ENCODE results near the gene SPATC1L.
"Not testable (repeated sequence)": the region's sequence is repeated elsewhere in the genome, so short reads cannot be mapped to it uniquely, and the experiment has no call there.

Gene SPATC1L

DNA sequence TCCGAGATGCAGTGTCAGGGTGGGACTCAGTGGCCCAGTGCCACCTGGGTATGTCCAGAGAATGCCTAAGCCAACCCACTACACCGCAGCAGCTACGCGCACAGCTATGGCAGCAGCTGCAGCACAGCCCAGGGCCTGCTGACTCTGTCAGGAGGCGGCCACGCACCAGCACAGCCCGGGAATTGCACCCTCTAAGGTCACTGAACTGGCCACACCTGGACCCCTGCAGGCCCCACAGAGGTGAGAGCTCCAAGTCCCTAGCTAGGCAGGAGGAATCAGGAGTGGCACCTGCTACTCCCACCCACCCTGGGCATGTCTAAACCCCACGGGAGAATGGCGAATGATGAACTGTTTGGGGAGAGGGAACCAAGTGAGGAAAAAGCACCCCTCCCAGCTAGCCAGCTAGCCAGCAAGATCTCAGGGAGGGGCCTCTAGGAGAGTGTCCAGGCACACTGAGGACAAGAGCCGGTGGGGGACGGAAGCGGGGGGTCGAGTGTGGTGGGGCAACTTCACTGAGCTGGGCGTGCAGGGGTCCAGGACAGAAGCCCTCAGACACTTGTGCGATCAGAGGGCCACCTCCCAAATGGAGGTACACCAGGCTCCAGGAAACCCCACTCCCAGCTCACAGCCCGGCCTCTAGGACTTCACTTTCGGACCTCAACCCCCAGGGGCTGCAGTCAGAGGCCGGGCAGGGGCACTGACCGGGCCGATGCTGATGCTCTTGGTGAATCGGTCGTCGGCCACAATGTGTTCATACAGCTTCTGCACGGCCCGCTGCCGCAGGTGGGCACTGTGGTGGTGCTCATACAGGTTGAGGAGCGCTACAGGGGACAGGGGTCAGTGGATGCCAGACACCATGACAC, 30.4 kb upstream of the SPATC1L start:
- no peak for FAIRE-seq

DNA sequence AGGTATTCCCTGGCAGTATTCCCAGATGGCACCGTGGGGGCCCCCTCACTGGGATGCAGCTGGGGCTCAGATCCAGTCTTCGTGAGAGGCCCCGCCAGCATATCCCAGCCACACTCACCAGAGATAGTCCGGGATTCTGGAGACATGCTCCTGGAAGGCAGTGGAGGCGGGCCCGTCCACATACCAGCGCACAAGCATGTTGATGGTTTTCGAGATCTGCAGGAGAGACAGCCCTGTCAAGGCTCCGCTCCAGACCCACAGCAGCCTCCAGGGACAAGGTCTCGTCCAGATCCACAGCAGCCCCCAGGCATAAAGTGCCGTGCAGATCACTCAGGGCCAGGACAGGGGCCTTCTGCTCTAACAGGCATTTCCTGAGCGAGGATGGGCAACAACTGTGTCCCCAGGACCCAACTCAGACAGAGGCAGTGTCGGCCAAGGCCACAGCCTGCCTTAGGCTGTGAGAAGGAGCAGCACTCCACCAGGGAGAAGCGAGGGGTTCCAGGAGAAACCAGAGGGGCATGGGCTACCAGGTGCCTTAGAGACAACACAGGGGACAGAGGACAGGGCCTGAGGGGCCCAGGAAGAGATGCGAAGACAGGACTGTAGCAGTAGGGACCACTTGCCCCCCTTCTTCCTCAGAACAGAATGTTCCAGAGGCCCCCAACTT, 29.5 kb upstream of the SPATC1L start:
- FAIRE-seq: no peak

DNA sequence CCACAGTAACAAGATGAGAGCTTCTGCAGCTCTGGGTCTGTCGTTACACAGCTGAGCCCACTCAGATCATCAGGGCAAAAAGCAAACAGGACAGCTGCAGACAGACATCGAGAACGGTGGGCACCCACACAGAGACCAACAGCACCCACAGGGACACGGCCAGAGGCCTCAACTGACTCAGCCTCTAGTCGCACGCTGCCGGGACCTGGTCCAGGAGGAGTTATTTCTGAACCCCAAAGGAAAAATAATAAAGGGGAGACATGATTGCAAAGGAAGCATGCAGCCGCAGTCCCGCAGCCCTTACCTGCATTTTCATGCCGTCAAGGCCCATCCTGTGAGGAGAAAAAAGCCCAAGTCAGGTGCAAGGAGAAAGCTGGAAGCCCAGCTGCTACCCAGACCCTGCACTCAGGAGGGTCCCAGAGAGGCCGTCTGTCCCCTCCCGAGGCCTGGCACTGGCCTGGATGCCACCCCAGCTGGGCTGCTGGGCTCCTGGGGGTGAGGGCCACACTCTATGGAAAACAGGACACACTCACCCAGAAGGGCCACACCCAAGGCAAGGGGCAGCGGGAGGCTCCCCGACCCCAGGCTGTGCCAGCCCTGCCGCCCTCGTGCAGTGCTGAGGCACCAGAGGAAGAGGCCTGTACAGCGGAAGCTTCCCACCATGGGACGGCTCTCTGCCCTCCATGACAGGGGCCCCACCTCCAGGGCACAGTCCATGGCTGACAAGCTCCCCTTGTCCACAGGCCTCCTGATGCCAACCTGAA, 28.6 kb upstream of the SPATC1L start:
- no peak for FAIRE-seq

DNA sequence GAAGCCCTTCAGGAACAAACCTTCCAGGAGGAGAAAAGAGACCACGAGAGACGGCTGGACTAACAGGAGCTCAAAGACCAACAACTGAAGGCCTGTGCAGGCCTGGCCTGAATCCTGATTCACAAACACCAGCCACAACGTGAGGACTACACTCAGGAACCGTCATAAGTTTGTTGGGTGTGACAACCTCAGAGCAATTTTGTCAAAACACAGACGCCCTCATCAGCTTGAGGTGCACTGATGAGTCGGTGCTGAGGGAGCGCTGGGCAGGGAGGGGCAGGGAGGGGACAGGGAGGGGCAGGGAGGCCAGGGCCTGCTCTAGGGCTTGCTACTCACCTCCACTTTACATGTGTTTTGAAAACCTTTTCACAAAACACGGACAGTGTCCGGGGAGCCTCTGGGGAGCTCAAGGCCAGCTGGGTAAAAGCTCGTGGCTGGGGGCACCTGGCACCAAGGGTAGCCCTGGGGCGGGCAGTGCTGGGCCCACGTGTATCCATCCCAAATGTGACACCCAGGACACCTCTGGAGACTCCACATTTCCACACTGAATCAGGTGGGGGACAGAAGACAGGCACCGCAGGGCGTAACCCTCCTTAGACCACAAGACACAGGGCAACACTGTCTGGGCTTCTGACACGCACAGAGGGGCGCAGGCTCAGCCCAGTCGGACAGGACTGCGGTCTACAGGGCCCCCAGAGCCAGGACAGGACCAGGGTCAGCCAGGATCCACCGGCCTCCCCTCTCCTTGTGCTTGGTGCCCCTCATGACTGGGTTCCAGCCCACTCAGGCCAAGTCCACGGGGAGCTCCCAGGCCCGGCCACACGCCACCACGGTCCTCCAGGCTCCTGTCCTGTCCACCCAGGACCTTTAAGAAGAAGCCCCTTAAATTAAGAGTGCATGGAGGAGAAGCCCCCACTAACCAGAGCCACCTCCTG, 27.8 kb upstream of the SPATC1L start:
- FAIRE-seq: no peak

DNA sequence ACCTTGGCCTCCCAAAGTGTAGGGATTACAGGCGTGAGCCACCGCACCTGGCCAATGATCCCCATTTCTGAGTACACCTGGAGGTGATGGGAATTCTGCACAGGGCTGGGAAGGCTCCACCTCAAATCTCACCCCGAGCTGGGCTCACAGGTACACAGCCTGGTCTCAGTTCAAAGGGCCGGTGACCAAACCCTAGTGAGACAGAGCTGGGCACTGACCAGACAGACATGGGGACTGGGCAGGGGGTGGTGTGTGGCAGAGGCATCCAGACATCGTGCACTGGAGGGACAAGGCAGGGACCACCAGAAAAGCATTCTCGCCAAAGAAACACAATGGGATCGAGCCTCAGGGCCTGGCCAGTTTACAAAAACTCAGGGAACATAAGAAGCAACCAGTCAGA, 27.1 kb upstream of the SPATC1L start:
- no peak for FAIRE-seq

DNA sequence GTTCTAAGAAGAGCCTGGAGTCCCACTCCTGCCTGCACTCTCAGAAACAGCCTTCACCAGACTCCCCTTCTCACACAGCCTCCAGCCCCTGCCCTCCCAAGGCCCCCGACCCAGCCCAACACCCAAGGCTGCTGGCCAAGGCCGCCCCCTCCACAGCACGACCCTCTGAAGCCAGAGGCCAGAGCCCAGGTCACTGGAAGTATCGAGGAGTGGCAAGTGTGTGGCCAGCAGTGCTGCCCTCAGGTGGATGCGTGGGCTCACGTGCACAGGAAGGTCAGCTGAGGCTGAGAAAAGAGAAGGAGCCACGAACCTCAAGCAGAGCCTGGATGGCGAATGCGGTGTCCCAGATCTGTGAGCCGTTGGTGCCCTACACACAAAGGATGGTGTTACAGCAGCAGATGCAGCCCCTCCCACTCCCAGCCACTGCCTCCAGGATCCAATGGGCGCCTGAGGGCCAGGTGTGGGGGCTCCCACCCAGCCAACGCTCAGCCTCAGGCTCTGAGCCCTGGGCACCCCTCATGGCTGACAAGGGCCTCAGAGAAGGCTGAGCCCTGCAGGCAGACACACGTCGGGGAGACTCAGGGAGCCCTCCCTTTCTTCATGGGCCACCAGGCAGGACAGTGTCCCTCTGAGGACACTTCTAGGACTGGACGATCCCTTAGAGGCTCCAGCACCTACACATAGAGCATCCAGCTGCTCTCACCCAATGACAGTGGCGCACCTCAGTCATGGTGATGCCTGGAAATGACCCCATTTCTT, 26.3 kb upstream of the SPATC1L start:
- no peak for FAIRE-seq

DNA sequence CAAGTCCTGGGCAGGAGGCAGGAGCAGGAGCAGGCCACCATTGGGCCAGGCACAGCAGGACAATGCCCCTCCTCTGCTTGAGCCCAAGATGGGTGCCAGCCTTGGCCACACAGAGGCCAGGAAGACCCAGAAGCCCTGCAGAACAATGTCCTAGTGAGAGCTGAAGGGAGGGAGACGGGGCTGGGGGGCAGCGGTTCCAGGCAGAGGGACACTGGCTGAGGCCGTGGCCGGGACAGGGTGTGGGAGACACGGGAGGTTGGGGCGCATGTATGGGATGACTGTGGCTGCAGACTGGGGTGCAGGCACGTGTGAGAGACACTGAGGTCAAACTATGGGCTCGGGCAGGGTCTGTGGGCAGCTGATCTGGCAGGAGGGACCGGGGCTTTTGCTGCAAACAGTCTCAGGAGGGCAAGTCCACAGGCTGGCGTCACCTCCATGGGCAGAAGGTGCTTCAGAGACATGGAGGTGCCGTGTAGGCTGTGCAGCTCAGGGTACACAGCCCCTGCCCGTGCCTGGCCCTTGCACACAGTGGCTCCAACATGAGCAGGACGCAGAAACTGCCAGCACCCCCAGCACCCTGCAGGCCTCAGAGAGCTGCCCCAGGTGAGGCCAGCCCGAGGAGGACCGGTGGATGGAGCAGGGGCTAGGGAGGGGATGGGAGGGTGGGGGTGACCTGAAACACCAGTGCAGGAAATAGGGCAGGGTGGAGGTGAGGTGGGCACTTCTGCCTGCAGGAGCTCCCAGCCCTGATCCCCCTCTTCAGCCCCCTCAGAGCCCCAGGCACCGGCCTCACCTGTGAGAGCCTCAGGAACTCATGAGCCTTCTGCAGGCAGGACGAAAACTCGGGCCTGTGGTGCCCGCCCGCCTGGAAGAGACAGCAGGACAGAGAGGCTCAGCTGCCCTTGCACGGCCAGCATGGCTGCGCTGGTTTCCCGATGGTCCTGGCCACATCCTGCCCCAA, 24.8 kb upstream of the SPATC1L start:
- no peak for FAIRE-seq

DNA sequence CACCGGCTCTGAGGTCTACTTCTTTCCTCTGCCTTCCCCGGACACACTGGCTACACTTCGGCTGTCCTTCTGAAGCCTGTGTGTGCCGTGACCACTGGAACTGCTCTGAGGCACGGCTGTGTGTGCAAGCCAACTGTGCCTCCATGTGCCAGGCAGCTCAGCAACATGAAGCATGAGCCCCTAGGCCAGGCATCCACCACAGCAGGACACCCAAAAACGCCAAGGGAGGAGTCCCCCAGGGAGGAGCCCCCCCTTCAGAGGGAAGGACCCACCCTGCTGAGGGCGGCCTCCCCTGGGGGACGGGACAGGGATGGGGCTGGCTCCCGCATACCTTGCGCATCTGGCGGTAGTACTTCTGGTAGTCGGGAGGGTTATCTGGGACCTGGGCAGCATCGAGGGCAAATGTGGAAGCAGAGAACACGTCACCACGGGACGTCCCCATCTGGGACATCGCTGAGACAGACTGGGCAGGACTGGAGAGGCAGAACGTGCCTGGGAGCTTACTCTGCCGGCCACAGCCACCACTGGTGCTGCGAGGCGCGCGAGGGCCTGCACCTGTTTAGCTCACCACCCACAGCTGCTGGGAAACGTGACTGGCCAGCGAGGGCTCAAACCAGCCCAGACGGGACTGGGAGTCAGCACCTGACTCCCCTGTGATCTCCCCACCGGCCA, 23.8 kb upstream of the SPATC1L start:
- no peak for FAIRE-seq

DNA sequence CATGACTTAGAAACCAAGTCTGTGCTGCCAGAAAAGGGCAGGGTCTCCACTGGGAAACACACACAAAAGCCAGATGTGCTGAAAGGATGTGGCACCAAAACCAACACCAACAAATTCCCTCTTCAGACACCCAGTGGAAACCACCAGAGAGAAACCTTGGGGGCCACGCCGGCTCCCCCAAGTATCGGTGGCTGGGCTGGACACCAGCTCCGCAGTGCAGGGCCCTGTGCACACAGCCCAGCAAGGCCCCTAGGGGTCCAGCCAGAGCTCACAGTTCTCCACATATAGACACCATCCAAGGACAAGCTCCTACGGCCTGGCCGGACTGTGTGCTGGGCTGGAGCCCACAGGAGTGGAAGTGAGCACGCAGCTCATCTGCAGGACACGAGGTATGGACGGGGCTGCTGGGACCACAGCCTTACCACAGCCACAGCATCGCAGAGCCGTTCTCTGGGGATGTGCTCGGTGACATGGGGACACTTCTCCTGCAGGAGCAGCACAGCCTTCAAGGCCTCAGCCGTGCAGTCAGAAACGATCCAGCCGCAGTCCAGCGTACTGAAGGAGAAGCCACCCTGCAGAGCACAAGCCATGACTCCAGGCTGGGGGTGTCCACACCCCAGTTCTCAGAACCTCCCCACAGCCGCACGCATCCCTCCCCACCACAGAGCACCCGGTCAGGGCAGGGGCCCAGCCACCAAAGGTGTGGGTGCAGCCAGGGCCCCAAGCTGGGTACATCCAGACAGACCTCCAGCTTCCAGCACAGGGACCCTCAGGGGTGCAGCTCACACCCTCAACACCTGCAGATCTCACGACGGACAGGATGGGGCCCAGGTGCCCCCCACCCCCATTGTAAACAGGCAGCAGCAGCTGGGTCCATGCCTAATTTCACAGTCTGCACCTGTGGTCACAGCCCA, 23.0 kb upstream of the SPATC1L start:
- FAIRE-seq: no peak

DNA sequence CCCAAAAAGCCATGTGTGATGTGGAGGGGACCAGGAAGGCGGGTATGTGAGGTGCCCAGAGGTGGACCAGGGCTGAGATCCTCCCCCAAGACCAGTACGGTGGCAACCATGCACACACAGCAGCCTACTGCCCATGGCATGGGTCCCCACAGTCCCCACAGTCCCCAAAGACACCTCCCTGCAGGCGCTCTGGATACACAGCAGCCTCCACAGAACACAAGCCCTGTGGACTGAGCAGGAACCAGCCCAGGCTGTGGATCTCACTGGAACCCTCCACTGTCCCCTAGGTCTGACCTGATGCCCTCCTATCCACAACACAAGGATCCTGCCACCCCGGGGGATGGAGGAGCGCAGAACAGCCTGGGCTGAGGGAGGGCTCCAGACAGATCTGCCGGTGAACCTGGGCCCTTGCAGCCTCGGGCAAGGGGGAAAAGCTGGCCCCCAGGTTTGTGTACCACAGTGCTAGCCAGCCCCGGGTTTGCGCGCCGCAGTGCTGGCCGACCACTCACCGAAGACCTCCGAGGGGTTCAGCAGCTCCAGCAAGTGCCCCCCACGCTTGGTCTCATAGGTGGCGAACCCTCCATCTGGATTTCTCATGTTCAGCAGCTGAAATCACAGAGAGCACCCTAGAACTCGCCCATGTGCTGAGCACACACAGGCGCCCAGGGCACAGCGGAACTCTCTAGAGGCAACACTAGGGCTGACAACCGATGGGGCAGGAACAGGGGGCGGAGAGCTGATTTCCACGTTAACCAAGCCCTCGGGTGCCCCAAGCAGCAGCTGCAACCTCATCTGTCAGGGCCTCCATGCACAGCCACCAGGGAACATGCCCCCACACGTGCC, 22.1 kb upstream of the SPATC1L start:
- no peak for FAIRE-seq

DNA sequence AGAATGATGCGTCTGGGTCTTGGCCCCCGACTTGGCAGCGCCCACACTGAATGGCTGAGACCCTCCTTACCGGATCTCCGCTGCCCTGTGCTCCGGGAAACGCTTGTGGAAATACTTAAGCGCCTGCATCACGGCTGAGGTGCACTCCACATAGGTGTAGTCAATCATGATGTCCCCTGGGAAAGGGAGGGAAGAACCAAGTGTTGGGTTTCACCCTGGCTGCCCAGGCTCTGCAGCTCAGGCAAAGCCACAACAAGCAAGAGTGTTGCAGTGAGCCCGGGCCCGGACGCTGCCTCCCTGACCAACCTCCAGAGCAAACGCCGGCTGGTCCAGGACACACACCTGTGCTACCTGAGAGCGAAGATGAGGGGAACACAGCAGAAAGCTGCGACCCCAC, 21.5 kb upstream of the SPATC1L start:
- FAIRE-seq: no peak

DNA sequence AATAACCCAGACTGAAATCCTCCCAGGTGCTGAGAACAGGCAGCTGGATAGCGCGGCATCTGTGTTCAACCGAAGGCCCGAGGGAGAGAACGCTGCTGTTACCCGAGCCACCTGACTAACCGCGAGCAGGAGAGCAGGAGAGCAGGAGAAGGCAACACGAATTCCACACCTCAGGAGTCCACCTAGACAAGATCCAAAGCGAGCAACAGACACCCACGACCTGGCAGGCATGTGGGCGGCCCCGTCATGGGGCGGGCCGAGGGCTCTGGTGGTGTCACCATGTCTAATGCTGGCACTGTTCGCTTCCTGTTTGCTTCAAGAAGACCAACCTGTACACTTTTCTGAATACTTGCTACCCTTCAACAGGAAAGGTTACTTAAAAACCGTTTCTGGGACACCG, 20.9 kb upstream of the SPATC1L start:
- FAIRE-seq: no peak

DNA sequence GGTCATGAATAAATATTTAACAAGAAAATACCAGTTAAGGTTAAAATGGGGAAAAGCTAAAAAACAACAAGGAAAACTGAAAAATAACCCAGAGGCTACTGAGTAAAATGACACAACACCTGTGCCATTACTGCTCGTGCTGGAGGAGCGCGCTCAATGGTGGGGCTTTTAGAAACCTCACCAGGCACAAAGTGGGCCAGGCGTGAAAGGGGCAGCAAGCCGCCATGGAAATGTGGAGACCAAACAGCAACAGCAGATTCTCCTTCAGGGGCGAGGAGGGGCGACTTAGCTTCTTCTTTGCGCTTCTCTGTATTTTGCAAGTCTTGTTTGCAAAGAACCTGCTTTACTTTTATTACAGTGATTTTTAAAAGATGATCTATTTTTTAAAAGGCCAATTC, 18.9 kb upstream of the SPATC1L start:
- FAIRE-seq: no peak

DNA sequence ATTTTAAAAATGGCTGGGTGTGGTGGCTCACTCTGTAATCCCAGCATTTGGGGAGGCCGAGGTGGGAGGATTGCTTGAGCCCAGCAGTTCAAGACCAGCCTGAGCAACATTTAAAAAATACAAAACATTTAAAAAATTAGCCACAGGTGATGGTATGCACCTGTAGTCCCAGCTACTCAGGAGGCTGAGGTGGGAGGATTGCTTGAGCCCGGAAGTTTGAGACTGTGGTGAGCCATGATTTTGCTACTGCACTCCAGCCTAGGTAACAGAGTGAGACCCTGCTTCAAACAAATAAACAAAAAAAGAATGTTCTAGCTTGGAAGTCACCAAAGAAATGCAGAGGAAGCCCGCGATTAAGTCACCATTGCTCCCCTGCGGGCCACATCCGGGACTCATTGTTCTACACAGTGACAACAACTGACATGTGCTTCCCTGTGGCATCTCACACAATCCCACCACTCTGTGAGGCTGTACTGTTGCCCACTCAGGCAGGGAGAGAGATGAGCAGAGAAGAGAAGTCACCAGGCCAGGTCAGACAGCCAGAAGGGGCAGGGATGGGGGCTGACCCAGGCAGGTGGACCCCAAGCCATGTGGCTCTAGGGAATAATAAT, 18.4 kb upstream of the SPATC1L start:
- no peak for FAIRE-seq

DNA sequence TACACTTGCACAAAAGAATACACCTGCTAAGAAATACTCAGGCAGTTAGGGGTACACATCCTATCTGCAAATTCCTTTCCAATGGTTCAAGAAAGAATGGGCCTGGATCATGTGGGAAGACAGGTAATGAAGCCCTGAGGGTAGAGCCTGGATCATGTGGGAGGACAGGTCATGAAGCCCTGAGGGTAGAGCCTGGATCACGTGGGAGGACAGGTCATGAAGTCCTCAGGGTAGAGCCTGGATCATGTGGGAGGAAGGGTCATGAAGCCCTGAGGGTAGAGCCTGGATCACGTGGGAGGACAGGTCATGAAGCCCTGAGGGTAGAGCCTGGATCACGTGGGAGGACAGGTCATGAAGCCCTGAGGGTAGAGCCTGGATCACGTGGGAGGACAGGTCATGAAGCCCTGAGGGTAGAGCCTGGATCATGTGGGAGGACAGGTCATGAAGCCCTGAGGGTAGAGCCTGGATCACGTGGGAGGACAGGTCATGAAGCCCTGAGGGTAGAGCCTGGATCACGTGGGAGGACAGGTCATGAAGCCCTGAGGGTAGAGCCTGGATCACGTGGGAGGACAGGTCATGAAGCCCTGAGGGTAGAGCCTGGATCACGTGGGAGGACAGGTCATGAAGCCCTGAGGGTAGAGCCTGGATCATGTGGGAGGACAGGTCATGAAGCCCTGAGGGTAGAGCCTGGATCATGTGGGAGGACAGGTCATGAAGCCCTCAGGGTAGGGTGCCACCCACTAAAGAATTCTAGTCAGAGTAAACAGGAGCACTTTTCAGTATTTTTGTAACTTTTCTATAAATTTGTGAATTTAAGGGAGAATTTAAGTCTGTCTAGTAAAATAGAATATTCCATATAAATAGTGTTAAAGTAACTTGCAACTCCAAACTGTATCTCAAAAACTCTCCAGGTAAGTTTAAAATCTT, 16.9 kb upstream of the SPATC1L start:
- FAIRE-seq: not testable (repeated sequence)

Data from TTC549 (cell line).